Mesenchymal stem cell (in vitro differentiated cells and primary cell): Measurements from ENCODE around the gene TSR1.

ENCODE experiments used
- DNase-seq: peaks from one replicate; pipeline ENCODE4 v3.0.0-alpha.2; 2013
- H2AFZ ChIP-seq: one replicate; pipeline ENCODE4 v1.6.1; 2013; ENCODE audit warnings: low read depth, mild to moderate bottlenecking, control low read depth, inconsistent platforms, low read length, moderate library complexity
- H2AK5ac ChIP-seq: 2 replicates; pipeline ENCODE4 v1.6.1; 2013; ENCODE audit warnings: low read length, moderate library complexity, mild to moderate bottlenecking, inconsistent platforms; ENCODE audit not compliant: severe bottlenecking
- H2BK120ac ChIP-seq: one replicate; pipeline ENCODE4 v1.6.1; 2013; ENCODE audit warnings: low read depth, mild to moderate bottlenecking, inconsistent platforms, low read length, moderate library complexity
- H2BK12ac ChIP-seq, 2 experiments: one replicate each; pipeline ENCODE4 v1.6.1; 2013; ENCODE audit warnings: inconsistent platforms in 2 of 2, low read length in 2 of 2, mild to moderate bottlenecking in 2 of 2, moderate library complexity in 2 of 2, control low read depth in 1 of 2
- H2BK15ac ChIP-seq: one replicate; pipeline ENCODE4 v1.6.1; 2013; ENCODE audit warnings: mild to moderate bottlenecking, low read depth, inconsistent platforms; ENCODE audit not compliant: poor library complexity, severe bottlenecking
- H2BK5ac ChIP-seq: 2 replicates; pipeline ENCODE4 v1.6.1; 2013; ENCODE audit warnings: low read depth, mild to moderate bottlenecking, low read length, control low read depth, inconsistent platforms; ENCODE audit not compliant: poor library complexity, severe bottlenecking
- H3K14ac ChIP-seq, 2 experiments: one replicate each; pipeline ENCODE4 v1.6.1; 2013; ENCODE audit warnings: inconsistent platforms in 2 of 2, low read length in 2 of 2, control low read depth in 1 of 2, mild to moderate bottlenecking in 1 of 2, moderate library complexity in 1 of 2
- H3K18ac ChIP-seq, 2 experiments: one replicate each; pipeline ENCODE4 v1.6.1; 2013; ENCODE audit warnings: inconsistent platforms in 2 of 2, low read length in 2 of 2, control low read depth in 1 of 2, low read depth in 1 of 2, mild to moderate bottlenecking in 1 of 2
- H3K23ac ChIP-seq, 2 experiments: one replicate each; pipeline ENCODE4 v1.6.1; 2013; ENCODE audit warnings: inconsistent platforms in 2 of 2, low read length in 2 of 2, mild to moderate bottlenecking in 2 of 2, moderate library complexity in 2 of 2, control low read depth in 1 of 2
- H3K27ac ChIP-seq: 2 replicates; pipeline ENCODE4 v1.5.1; 2013; ENCODE audit warnings: mild to moderate bottlenecking, moderate library complexity, low read length, control low read depth, inconsistent platforms; ENCODE audit not compliant: poor library complexity, severe bottlenecking
- H3K27me3 ChIP-seq, 2 experiments: 2 replicates each; pipeline versions ENCODE4 v1.6.1 to v1.7.0; 2013; ENCODE audit warnings: low read length in 2 of 2, mild to moderate bottlenecking in 2 of 2, moderate library complexity in 2 of 2, control low read depth in 1 of 2, inconsistent platforms in 1 of 2; ENCODE audit not compliant: control insufficient read depth in 1 of 2, insufficient read depth in 1 of 2
- H3K36me3 ChIP-seq, 2 experiments: 2 replicates each; pipeline versions ENCODE4 v1.6.1 to v1.7.0; 2013; ENCODE audit warnings: low read length in 2 of 2, control low read depth in 1 of 2, inconsistent platforms in 1 of 2, low read depth in 1 of 2, mild to moderate bottlenecking in 1 of 2; ENCODE audit not compliant: insufficient read depth in 2 of 2, control insufficient read depth in 1 of 2
- H3K4ac ChIP-seq, 2 experiments: one replicate each; pipeline ENCODE4 v1.6.1; 2013; ENCODE audit warnings: inconsistent platforms in 2 of 2, low read length in 2 of 2, mild to moderate bottlenecking in 2 of 2, moderate library complexity in 2 of 2, control low read depth in 1 of 2, low read depth in 1 of 2
- H3K4me1 ChIP-seq: 2 replicates; pipeline ENCODE4 v1.6.1; 2013; ENCODE audit warnings: low read depth, low read length, control low read depth; ENCODE audit not compliant: control insufficient read depth, insufficient read depth
- H3K4me2 ChIP-seq: 2 replicates; pipeline ENCODE4 v1.6.1; 2013; ENCODE audit warnings: low read length, mild to moderate bottlenecking, inconsistent platforms; ENCODE audit not compliant: poor library complexity, severe bottlenecking
- H3K4me3 ChIP-seq, 2 experiments: 2 replicates each; pipeline versions ENCODE4 v1.5.1 to v1.7.0; 2013; ENCODE audit warnings: low read length in 2 of 2, mild to moderate bottlenecking in 2 of 2, control low read depth in 1 of 2, low read depth in 1 of 2; ENCODE audit not compliant: insufficient read depth in 1 of 2
- H3K79me1 ChIP-seq: replicated peaks from 2 replicates; pipeline ENCODE4 v1.6.1; 2013; ENCODE audit warnings: mild to moderate bottlenecking, control low read depth, low read length, inconsistent platforms; ENCODE audit not compliant: poor library complexity, severe bottlenecking
- H3K9ac ChIP-seq: 2 replicates; pipeline ENCODE4 v1.7.0; 2013; ENCODE audit warnings: mild to moderate bottlenecking, low read length, moderate library complexity
- H3K9me3 ChIP-seq: 2 replicates; pipeline ENCODE4 v1.7.0; 2013; ENCODE audit warnings: mild to moderate bottlenecking, low read length; ENCODE audit not compliant: control insufficient read depth
- H4K8ac ChIP-seq: one replicate; pipeline ENCODE4 v1.6.1; 2013; ENCODE audit warnings: inconsistent platforms, mild to moderate bottlenecking, low read length, moderate library complexity
- H4K91ac ChIP-seq: one replicate; pipeline ENCODE4 v1.6.1; 2013; ENCODE audit warnings: mild to moderate bottlenecking, low read length, inconsistent platforms
- WGBS: methylation state at CpG from one replicate; pipeline ENCODE4 v1.1.7; 2013; ENCODE audit warnings: mixed read lengths; 5-methylcytosine and 5-hydroxymethylcytosine counted together

TSR1 gene

DNA sequence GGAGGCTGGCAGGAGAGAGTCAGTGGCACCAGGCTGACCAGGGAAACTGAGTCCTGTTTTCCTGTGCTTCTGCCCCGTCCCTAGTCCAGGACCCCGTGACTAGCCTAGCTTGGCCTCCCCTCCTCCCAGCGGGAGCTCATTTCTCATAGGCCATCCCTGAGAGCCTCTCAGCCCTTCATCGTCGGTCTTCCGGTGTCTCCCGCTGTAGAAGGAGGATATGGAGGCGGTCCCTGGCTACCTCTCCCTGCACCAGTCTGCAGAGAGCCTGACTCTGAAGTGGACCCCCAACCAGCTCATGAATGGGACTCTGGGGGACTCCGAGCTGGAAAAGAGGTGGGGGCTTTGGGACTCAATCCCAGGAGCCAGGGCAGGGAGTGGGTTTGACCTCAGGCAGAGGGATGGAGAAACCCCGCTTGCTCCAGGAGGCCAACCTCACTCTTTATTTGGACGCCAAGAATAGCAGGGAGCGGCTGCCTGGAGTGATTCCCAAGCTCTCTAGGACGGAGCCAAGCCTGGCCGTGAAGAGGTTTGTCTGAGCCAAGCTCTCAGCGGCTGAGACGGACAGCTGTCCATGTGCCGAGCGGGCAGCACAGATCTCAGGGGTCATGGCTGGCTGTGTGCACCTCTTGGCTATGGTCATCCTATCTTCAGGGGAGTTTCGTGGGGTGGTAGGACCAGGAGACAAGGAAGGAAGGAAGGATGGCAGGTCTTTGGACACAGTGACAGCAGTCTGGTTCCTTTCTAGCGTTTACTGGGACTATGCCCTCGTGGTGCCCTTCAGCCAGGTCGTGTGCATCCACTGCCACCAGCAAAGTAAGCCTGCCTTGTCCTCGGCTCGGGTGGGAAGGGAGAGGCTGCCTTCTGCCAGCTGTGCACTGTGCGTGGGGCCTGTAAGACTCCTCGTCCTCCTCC, 27.9 kb upstream of the TSR1 start:
- Histone ChIP-seq H2BK120ac (no peak overlapping the region), H2BK15ac (no peak overlapping the region), H3K4ac (no peak overlapping the region), H3K79me1 (peaks cover 8% of the 10 kb centered on the region), H2AFZ (no peak overlapping the region), H3K36me3 (peaks cover 49 to 84% of the 10 kb centered on the region in 2 experiments), H3K4me1 (peaks cover 14% of the 10 kb centered on the region), H2BK5ac (no peak overlapping the region), H3K23ac (no peak overlapping the region), H3K14ac (no peak overlapping the region), H2AK5ac (no peak overlapping the region), H3K27me3 (no peaks in the 10 kb centered on the region), H3K4me3 (no peak overlapping the region), H3K4me2 (no peak overlapping the region), H3K9ac (no peak overlapping the region), H3K27ac (no peak overlapping the region), H3K18ac (no peak overlapping the region), H4K8ac (no peak overlapping the region), H3K9me3 (no peaks in the 10 kb centered on the region), H4K91ac (no peak overlapping the region), H2BK12ac (no peak overlapping the region)
- 93% methylated on average over 26 of the region's 26 CpGs for WGBS
- no peak for DNase-seq

DNA sequence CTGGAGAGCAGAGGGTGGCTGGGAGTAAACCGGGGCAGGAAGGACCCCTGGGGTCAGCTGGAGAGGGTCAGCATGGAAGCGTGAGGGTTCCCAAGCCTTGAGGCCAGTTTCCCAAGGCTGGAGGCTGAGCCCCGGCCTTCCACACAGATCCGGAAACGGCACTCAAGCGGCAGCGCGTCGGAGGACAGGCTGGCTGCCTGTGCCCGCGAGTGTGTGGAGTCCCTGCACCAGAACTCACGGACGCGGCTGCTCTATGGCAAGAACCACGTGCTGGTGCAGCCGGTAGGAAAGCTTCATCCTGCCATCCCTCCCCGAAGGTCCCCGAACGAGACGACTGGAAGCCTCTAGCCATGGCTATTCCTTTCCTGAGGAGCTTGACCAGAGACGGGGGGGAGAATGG, 27.1 kb upstream of the TSR1 start:
- Histone ChIP-seq H3K27ac (no peak overlapping the region), H4K91ac (no peak overlapping the region), H2BK15ac (no peak overlapping the region), H3K9me3 (no peaks in the 10 kb centered on the region), H3K4me3 (no peak overlapping the region), H2AFZ (no peak overlapping the region), H3K4me1 (peaks cover 19% of the 10 kb centered on the region), H3K18ac (no peak overlapping the region), H3K79me1 (peaks cover 8% of the 10 kb centered on the region), H4K8ac (no peak overlapping the region), H3K4me2 (no peak overlapping the region), H2AK5ac (no peak overlapping the region), H3K27me3 (no peaks in the 10 kb centered on the region), H3K4ac (no peak overlapping the region), H3K23ac (no peak overlapping the region), H2BK120ac (no peak overlapping the region), H2BK5ac (no peak overlapping the region), H3K14ac (no peak overlapping the region), H2BK12ac (no peak overlapping the region), H3K9ac (no peak overlapping the region), H3K36me3 (peaks cover 49 to 77% of the 10 kb centered on the region in 2 experiments)
- WGBS: 97% methylated on average over 21 of the region's 21 CpGs
- DNase-seq: no peak

DNA sequence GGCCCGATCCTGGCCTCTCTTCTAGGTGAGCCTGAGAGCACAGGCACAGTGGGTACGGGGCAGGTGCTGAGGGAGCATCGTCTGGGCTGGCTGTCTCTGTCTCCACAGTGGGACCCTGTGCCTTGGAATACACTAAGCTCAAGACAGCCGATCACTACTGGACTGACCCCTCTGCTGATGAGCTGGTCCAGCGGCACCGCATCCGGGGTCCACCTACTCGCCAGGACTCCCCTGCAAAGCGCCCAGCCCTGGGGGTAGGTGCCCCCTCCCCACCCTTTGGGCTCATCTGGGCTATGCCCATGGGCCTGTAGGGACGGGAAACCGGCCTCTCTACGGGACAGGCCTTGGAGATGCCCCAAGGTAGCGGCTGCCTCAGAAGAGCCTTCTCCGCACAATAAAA, 26.6 kb upstream of the TSR1 start:
- no peaks in the 10 kb centered on the region for H3K27me3 ChIP-seq
- no peak overlapping the region for H2BK12ac ChIP-seq
- H2BK5ac ChIP-seq: no peak overlapping the region
- H3K4me3 ChIP-seq: no peak overlapping the region
- H3K4me1 ChIP-seq: peaks cover 24% of the 10 kb centered on the region
- peaks cover 49 to 76% of the 10 kb centered on the region in 2 experiments for H3K36me3 ChIP-seq
- no peak overlapping the region for H3K4me2 ChIP-seq
- H3K18ac ChIP-seq: no peak overlapping the region
- no peak overlapping the region for H3K23ac ChIP-seq
- H4K91ac ChIP-seq: no peak overlapping the region
- 96% methylated on average over 14 of the region's 14 CpGs for WGBS
- no peak overlapping the region for H2AFZ ChIP-seq
- no peak overlapping the region for H2AK5ac ChIP-seq
- H3K4ac ChIP-seq: no peak overlapping the region
- no peak for DNase-seq
- no peak overlapping the region for H4K8ac ChIP-seq
- H3K27ac ChIP-seq: no peak overlapping the region
- no peak overlapping the region for H2BK15ac ChIP-seq
- no peak overlapping the region for H3K14ac ChIP-seq
- H3K79me1 ChIP-seq: peaks cover 12% of the 10 kb centered on the region
- no peak overlapping the region for H2BK120ac ChIP-seq
- H3K9me3 ChIP-seq: no peaks in the 10 kb centered on the region
- no peak overlapping the region for H3K9ac ChIP-seq

DNA sequence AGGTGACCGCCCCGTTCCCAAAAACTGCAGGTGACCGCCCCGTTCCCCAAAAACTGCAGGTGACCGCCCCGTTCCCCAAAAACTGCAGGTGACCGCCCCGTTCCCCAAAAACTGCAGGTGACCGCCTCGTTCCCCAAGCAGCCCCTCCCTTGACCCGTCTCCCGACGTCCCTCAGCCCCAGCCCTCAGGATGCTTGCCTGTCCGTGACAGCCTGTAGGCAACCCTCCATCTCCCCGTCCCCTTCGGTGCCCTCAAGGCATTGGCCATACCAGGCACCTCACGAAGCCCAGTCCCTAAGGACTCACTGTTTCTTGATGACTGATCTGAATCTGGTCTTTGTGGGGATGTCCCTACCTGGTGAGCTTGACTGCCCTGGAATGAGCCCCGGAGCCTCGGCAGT, 26.2 kb upstream of the TSR1 start:
- no peak overlapping the region for H4K91ac ChIP-seq
- peaks cover 25% of the 10 kb centered on the region for H3K4me1 ChIP-seq
- H3K4me3 ChIP-seq: no peak overlapping the region
- H3K23ac ChIP-seq: no peak overlapping the region
- H2BK12ac ChIP-seq: no peak overlapping the region
- H3K27me3 ChIP-seq: no peaks in the 10 kb centered on the region
- no peaks in the 10 kb centered on the region for H3K9me3 ChIP-seq
- no peak overlapping the region for H3K4me2 ChIP-seq
- no peak overlapping the region for H2AK5ac ChIP-seq
- H2AFZ ChIP-seq: no peak overlapping the region
- no peak overlapping the region for H2BK5ac ChIP-seq
- H2BK120ac ChIP-seq: no peak overlapping the region
- H3K4ac ChIP-seq: no peak overlapping the region
- H3K27ac ChIP-seq: no peak overlapping the region
- peaks cover 14% of the 10 kb centered on the region for H3K79me1 ChIP-seq
- 95% methylated on average over 19 of the region's 19 CpGs for WGBS
- H3K18ac ChIP-seq: no peak overlapping the region
- no peak overlapping the region for H3K9ac ChIP-seq
- DNase-seq: no peak
- no peak overlapping the region for H2BK15ac ChIP-seq
- no peak overlapping the region for H3K14ac ChIP-seq
- peaks cover 49 to 74% of the 10 kb centered on the region in 2 experiments for H3K36me3 ChIP-seq
- no peak overlapping the region for H4K8ac ChIP-seq
